HepG2 (cell line): ENCODE results near the gene GRK5. TPM values are rescaled to one million over a fixed set of nuclear protein-coding genes. Genes with fewer than 3 reads are reported as not detected.
A peak's percentile ranks its signal among the peaks of the same experiment; 100 is the strongest.

Experiments used
- ATAC-seq: fragments of 200-7000 bp; cut with Tn5 transposase; 3 replicates; pipeline ENCODE4 v1.9.1; 2020; ENCODE audit warnings: mild to moderate bottlenecking, moderate library complexity
- BruUV-seq: library from RNA; stranded (reverse); fragments of 400-500 nt; replicated peaks from 2 replicates; lab custom pipeline; 2021; lab: Mats Ljungman, UMichigan
- CTCF ChIA-PET: fragments of 300-600 bp; formaldehyde crosslinking; extraction: SDS; loops from one replicate; lab custom pipeline; 2021; ENCODE audit warnings: low total read pairs, inconsistent platforms, low intra/inter-chr PET ratio; lab: Yijun Ruan, JAX
- POLR2A ChIA-PET: fragments of 350-600 bp; sonication (Branson Sonifier 250); formaldehyde crosslinking; loops from one replicate; lab custom pipeline; 2020; ENCODE audit warnings: antibody characterized with exemption, inconsistent platforms; lab: Yijun Ruan, JAX
- DNase-seq: peaks from one replicate; pipeline ENCODE4 v3.0.0-alpha.2; 2015; ENCODE audit warnings: low spot score
- FAIRE-seq: peaks from 3 replicates; lab custom pipeline; 2011; peaks lifted over from hg19 to GRCh38; lab: Jason Lieb, UNC
- H2AFZ ChIP-seq: one replicate; pipeline ENCODE4 v1.6.1; 2011; ENCODE audit warnings: low read length, inconsistent platforms
- H3K27ac ChIP-seq: fragments of 300-600 bp; 3 replicates; pipeline ENCODE4 v1.8.0; 2011; ENCODE audit warnings: mixed run types, mild to moderate bottlenecking, mixed read lengths, low read length, inconsistent platforms; ENCODE audit not compliant: insufficient read depth; ENCODE audit errors: extremely low read length
- H3K27me3 ChIP-seq, 2 experiments: fragments of 200-600 bp in 1 of 2; 2 replicates in 1 of 2; 3 replicates in 1 of 2; pipeline versions ENCODE4 v1.6.0 to v1.8.0; 2011; ENCODE audit warnings: low read length in 2 of 2, mild to moderate bottlenecking in 2 of 2, moderate library complexity in 2 of 2, inconsistent platforms in 1 of 2; ENCODE audit not compliant: insufficient read depth in 2 of 2, control insufficient read depth in 1 of 2
- H3K36me3 ChIP-seq, 2 experiments: fragments of 200-600 bp in 1 of 2; replicated peaks in 1 of 2; 2 replicates in 1 of 2; 3 replicates in 1 of 2; pipeline versions ENCODE4 v1.5.1 to v1.8.0; 2011; ENCODE audit warnings: low read length in 2 of 2, inconsistent platforms in 1 of 2; ENCODE audit not compliant: insufficient read depth in 2 of 2, control insufficient read depth in 1 of 2
- H3K4me1 ChIP-seq: 2 replicates; pipeline ENCODE4 v1.5.1; 2012; ENCODE audit warnings: low read length, inconsistent platforms; ENCODE audit not compliant: insufficient read depth
- H3K4me2 ChIP-seq: 2 replicates; pipeline ENCODE4 v1.6.0; 2011; ENCODE audit warnings: low read depth, low read length, inconsistent platforms
- H3K4me3 ChIP-seq, 3 experiments: fragments of 200-600 bp in 1 of 3; sonication (generic), shearing (Covaris generic) in 1 of 3; replicated peaks in 1 of 3; 2 replicates each; pipeline ENCODE4 v1.5.1; 2011 to 2016; ENCODE audit warnings: low read length in 3 of 3, inconsistent platforms in 2 of 3, low read depth in 2 of 3, mild to moderate bottlenecking in 2 of 3, control low read depth in 1 of 3, mixed read lengths in 1 of 3; ENCODE audit not compliant: insufficient read depth in 1 of 3
- H3K79me2 ChIP-seq: one replicate; pipeline ENCODE4 v1.6.1; 2011; ENCODE audit warnings: low read length, inconsistent platforms; ENCODE audit not compliant: insufficient read depth
- H3K9ac ChIP-seq: 2 replicates; pipeline ENCODE4 v1.6.0; 2011; ENCODE audit warnings: mild to moderate bottlenecking, low read depth, low read length, inconsistent platforms; ENCODE audit not compliant: insufficient read depth
- H3K9me3 ChIP-seq: 2 replicates; pipeline ENCODE4 v1.5.1; 2012; ENCODE audit warnings: mild to moderate bottlenecking, low read length
- H4K20me1 ChIP-seq: 2 replicates; pipeline ENCODE4 v1.6.0; 2011; ENCODE audit warnings: inconsistent platforms, mild to moderate bottlenecking, low read length, moderate library complexity; ENCODE audit not compliant: insufficient read depth
- CBFB ChIP-seq: sonication (generic); formaldehyde crosslinking; IDR thresholded peaks from 2 replicates; pipeline ENCODE4 v1.4.0; 2020; ENCODE audit warnings: missing genetic modification reagents
- DDIT3 ChIP-seq: sonication (generic); formaldehyde crosslinking; IDR thresholded peaks from 2 replicates; pipeline ENCODE4 v1.4.0; 2020; ENCODE audit warnings: mild to moderate bottlenecking, missing genetic modification reagents
- ESRRA ChIP-seq: sonication (generic); formaldehyde crosslinking; IDR thresholded peaks from 2 replicates; pipeline ENCODE4 v1.5.1; 2020; ENCODE audit warnings: mild to moderate bottlenecking, low read depth, missing genetic modification reagents
- MNT ChIP-seq: fragments of 450-650 bp; IDR thresholded peaks from 2 replicates; pipeline ENCODE4 v1.6.1; 2016
- MTERF4 ChIP-seq: sonication (generic); formaldehyde crosslinking; IDR thresholded peaks from 2 replicates; pipeline ENCODE4 v1.8.0; 2023; ENCODE audit warnings: mild to moderate bottlenecking, missing genetic modification reagents
- PHB2 ChIP-seq: fragments of 450-650 bp; IDR thresholded peaks from 2 replicates; pipeline ENCODE4 v1.6.1; 2018; ENCODE audit not compliant: partially characterized antibody
- PHF5A ChIP-seq: IDR thresholded peaks from one replicate; pipeline ENCODE4 v1.6.1; 2018; ENCODE audit warnings: low read depth, missing genetic modification reagents; ENCODE audit not compliant: unreplicated experiment
- SAFB2 ChIP-seq: sonication (generic); formaldehyde crosslinking; IDR thresholded peaks from 2 replicates; pipeline ENCODE4 v1.5.1; 2020; ENCODE audit warnings: missing genetic modification reagents, low read depth, mild to moderate bottlenecking, borderline replicate concordance
- U2AF2 ChIP-seq: fragments of 200-400 bp; formaldehyde crosslinking; IDR thresholded peaks from 2 replicates; pipeline ENCODE4 v1.6.1; 2017; ENCODE audit warnings: low read depth, mild to moderate bottlenecking, low read length
- ZNF138 ChIP-seq: sonication (generic); formaldehyde crosslinking; IDR thresholded peaks from 2 replicates; pipeline ENCODE4 v1.5.0; 2020; ENCODE audit warnings: mild to moderate bottlenecking, low read depth, missing genetic modification reagents
- ZNF33B ChIP-seq: sonication (generic); formaldehyde crosslinking; IDR thresholded peaks from 2 replicates; pipeline ENCODE4 v1.5.1; 2020; ENCODE audit warnings: mild to moderate bottlenecking, missing genetic modification reagents
- ZNF543 ChIP-seq: sonication (generic); formaldehyde crosslinking; IDR thresholded peaks from 2 replicates; pipeline ENCODE4 v1.4.0; 2020; ENCODE audit warnings: mild to moderate bottlenecking, missing genetic modification reagents
- ZNF674 ChIP-seq: sonication (generic); formaldehyde crosslinking; IDR thresholded peaks from 2 replicates; pipeline ENCODE4 v1.5.0; 2020; ENCODE audit warnings: low read depth, mild to moderate bottlenecking, missing genetic modification reagents
- ZNF713 ChIP-seq: sonication (generic); formaldehyde crosslinking; IDR thresholded peaks from 2 replicates; pipeline ENCODE4 v1.4.0; 2020; ENCODE audit warnings: mild to moderate bottlenecking, missing genetic modification reagents
- WGBS: methylation state at CpG from one replicate; pipeline ENCODE4 v1.1.6; 2017; ENCODE audit warnings: low lambda C conversion rate; 5-methylcytosine and 5-hydroxymethylcytosine counted together
- in situ Hi-C: cut with HindIII; loops from 2 replicates; pipeline ENCODE4 v1.10.0; 2017; ENCODE audit warnings: low pct_unique_long_range_greater_than_20kb; ENCODE audit not compliant: extremely low pct_ligation_motif_present
- intact Hi-C: fragments of 100-400 bp; cut with micrococcal nuclease; formaldehyde crosslinking; loops from one replicate; pipeline ENCODE4 v1.10.0; 2022; ENCODE audit not compliant: unreplicated experiment
- polyA plus RNA-seq, 8 experiments: library from polyadenylated mRNA; depleted of rRNA in 3 of 8; stranded (reverse) in 7 of 8; unstranded in 1 of 8; fragments of >200 nt; fragmentation: Illumina TruSeq in 4 of 8; extraction: Trizol in 4 of 8; gene quantifications; 2 replicates each; pipeline versions ENCODE4 v1.2.1 to v1.2.3, GENCODE V29; 2011 to 2016; ENCODE audit warnings: low read depth in 4 of 8, missing spikeins in 1 of 8, mixed read lengths in 1 of 8; ENCODE audit not compliant: insufficient read depth in 1 of 8
- total RNA-seq, 5 experiments: library from RNA; depleted of rRNA; stranded (reverse); fragments of >200 nt; fragmentation: Illumina TruSeq; extraction: Trizol; gene quantifications; 2 replicates each; pipeline ENCODE4 v1.2.3, GENCODE V29; 2016; ENCODE audit warnings: low read depth in 1 of 5

GRK5 gene
- total and polyA plus RNA-seq, 2 of the 13 experiments (the other 11 are each of a cell fraction or from before 2014, with no cell fraction given) = 10.4 to 12.6 TPM

GRCh38 chr10:119500123-119500795, 292.9 kb downstream of the GRK5 start:
- Histone ChIP-seq H3K79me2 (no peaks in the 10 kb centered on the region), H3K27ac (no peak overlapping the region), H3K9me3 (no peaks in the 10 kb centered on the region), H3K4me1 (peaks cover 70% of the 10 kb centered on the region), H3K4me3 (no peak overlapping the region), H3K4me2 (no peak overlapping the region), H3K9ac (no peak overlapping the region), H4K20me1 (no peaks in the 10 kb centered on the region), H2AFZ (no peak overlapping the region), H3K27me3 (no peaks in the 10 kb centered on the region; a peak in 1 of 5 replicates), H3K36me3 (no peaks in the 10 kb centered on the region)
- 86% methylated on average over 8 of the region's 8 CpGs for WGBS
- no peak for ATAC-seq
- in situ Hi-C loops (loop anchor here (5.0 kb wide), 1 partner anchor 42 kb away; the partner anchor contains the start of gene RGS10), intact Hi-C loops (no loop called here)
- FAIRE-seq = no peak
- ChIA-PET POLR2A (no interaction called here), CTCF (no interaction called here)
- TF ChIP-seq ZNF33B (CRISPR knock-in tag) (no peak), MNT (peak; percentile 72)
- no TSS peak for BruUV-seq
- DNase-seq = no peak

GRCh38 chr10:119500821-119501220, 293.4 kb downstream of the GRK5 start:
- no peak for ATAC-seq
- Histone ChIP-seq H3K27ac (no peak overlapping the region), H3K4me3 (no peak overlapping the region), H3K36me3 (no peaks in the 10 kb centered on the region), H3K4me1 (peaks cover 67% of the 10 kb centered on the region), H4K20me1 (no peaks in the 10 kb centered on the region), H3K9ac (no peak overlapping the region), H3K9me3 (no peaks in the 10 kb centered on the region), H2AFZ (no peak overlapping the region), H3K27me3 (no peaks in the 10 kb centered on the region; a peak in 1 of 5 replicates), H3K4me2 (no peak overlapping the region), H3K79me2 (no peaks in the 10 kb centered on the region)
- DNase-seq = no peak
- CTCF ChIA-PET = no interaction called here
- POLR2A ChIA-PET = no interaction called here
- 100% methylated on average over 2 of the region's 6 CpGs for WGBS
- TF ChIP-seq CBFB (CRISPR knock-in tag) = no peak
- no peak for TF ChIP-seq ZNF138 (CRISPR knock-in tag)
- TF ChIP-seq ZNF713 (CRISPR knock-in tag) = no peak
- no peak for TF ChIP-seq SAFB2
- no peak for TF ChIP-seq PHB2
- no peak for TF ChIP-seq ZNF543 (CRISPR knock-in tag)
- TF ChIP-seq PHF5A = no peak
- no peak for TF ChIP-seq ESRRA
- no peak for TF ChIP-seq U2AF2
- TF ChIP-seq ZNF674 (CRISPR knock-in tag) = no peak
- TF ChIP-seq DDIT3 (CRISPR knock-in tag) = no peak
- no peak for TF ChIP-seq MTERF4 (CRISPR knock-in tag)
- in situ Hi-C loops = loop anchor here (5.0 kb wide), 1 partner anchor 41 kb away; the partner anchor contains the start of gene RGS10
- no TSS peak for BruUV-seq
- intact Hi-C loops = no loop called here
- no peak for FAIRE-seq
